ENCODE results near the gene PGD.
"Not testable (repeated sequence)": the region's sequence is repeated elsewhere in the genome, so short reads cannot be mapped to it uniquely, and the experiment has no call there.

PGD gene

DNA sequence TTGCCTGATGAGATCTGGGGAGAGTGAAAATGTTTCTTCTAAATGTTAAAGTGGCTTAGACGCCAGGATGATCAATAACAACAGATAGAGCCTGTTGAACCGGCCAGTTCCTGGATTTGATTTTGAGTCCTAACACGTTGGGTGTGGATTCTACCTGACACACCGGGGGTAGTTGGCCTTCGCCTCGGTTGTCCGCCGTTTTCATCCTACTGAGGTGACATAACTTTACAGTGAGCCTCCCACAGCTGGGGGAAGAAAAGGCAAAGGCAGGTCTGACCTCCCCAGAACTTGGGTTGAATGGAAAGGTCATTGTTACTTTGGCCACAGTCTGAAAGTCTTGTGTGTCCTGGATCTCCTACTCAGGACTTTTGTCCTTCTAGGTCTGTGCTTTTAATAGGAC is 1.1 kb downstream of the PGD start:
- DNase-seq, result no peak

GRCh38 chr1:10401281-10401680 is 2.4 kb downstream of the PGD start:
- no peak for DNase-seq

DNA sequence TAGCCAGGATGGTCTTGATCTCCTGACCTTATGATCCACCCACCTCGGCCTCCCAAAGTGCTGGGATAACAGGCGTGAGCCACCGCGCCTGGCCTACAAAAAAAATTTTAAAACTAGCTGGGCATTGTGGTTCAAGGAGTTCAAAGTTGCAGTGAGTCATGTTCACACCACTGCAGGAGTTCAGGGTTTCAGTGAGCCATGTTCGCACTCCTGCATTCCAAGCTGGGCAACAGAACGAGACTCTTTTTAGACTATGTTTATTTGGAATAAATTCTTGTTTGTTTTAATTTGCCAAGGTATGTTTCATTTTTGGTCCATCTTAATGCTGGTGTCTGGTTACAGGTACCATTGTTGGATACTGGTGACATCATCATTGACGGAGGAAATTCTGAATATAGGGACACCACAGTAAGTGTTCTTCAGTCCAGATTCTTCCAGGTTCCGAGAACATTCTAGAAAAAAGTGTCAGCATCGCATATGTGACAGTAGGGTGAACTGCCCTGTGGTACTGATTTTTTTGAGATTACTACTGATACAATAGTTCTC is 3.9 kb downstream of the PGD start:
- DNase-seq, result no peak

GRCh38 chr1:10407201-10407600 is 8.3 kb downstream of the PGD start:
- DNase-seq, result no peak

GRCh38 chr1:10415211-10415930 is 16.5 kb downstream of the PGD start:
- DNase-seq, result no peak

- DNase-seq, result not testable (repeated sequence)
These were observed 17.1 kb downstream of the PGD start for GRCh38 chr1:10415967-10416366.

GRCh38 chr1:10418741-10419140 is 19.9 kb downstream of the PGD start:
- DNase-seq, result not testable (repeated sequence)

GRCh38 chr1:10419351-10419750 is 20.5 kb downstream of the PGD start:
- no peak for DNase-seq

- no peak for DNase-seq
These were observed 22.8 kb downstream of the PGD start for GRCh38 chr1:10421637-10422036.

- no peak for DNase-seq
These were observed 25.2 kb downstream of the PGD start for GRCh38 chr1:10424034-10424433.

GRCh38 chr1:10424651-10425050 is 25.8 kb downstream of the PGD start:
- no peak for DNase-seq

DNA sequence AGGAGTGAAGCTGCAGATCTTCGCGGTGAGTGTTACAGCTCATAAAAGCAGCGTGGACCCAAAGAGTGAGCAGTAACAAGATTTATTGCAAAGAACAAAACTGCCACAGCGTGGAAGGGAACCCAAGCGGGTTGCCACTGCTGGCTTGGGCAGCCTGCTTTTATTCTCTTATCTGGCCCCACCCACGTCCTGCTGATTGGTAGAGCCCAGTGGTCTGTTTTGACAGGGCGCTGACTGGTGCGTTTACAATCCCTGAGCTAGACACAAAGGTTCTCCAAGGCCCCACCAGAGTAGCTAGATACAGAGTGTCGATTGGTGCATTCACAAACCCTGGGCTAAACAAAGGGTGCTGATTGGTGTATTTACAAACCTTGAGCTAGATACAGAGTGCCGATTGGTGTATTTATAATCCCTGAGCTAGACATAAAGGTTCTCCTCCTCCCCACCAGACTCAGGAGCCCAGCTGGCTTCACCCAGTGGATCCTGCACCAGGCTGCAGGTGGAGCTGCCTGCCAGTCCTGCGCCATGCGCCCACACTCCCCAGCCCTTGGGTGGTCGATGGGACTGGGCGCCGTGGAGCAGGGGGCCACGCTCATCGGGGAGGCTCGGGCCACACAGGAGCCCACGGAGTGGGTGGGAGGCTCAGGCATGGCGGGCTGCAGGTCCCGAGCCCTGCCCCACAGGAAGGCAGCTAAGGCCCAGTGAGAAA is 27.1 kb downstream of the PGD start:
- not testable (repeated sequence) for DNase-seq

DNA sequence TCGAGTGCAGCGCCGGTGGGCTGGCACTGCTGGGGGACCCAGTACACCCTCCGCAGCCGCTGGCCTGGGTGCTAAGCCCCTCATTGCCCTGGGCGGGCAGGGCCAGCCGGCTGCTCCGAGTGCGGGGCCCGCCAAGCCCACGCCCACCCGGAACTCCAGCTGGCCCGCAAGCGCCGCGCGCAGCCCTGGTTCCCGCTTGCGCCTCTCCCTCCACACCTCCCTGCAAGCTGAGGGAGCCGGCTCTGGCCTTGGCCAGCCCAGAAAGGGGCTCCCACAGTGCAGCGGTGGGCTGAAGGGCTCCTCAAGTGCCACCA is 27.6 kb downstream of the PGD start:
- DNase-seq, result not testable (repeated sequence)

DNA sequence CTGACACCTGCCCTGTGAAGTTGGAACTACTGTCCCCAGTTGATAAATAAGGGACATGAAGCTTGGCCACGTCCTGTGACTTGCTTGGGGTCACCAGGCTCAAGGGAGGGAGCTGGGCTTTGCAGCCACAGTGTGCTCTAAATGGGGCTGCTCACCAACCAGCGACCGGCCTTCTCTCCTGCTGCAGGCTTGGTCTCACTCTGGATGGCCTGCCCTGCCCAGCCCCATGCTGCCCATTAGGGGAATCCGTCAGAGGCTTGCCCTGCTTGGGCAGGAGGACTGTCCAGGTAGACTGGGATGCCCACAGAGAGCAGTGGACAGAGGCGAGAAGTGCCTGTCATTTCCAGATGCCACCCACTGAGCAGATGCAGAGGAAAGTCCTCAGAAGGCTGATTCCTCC is 30.1 kb downstream of the PGD start:
- no peak for DNase-seq

- no peak for DNase-seq
These were observed 31.0 kb downstream of the PGD start for GRCh38 chr1:10429868-10430215.

DNA sequence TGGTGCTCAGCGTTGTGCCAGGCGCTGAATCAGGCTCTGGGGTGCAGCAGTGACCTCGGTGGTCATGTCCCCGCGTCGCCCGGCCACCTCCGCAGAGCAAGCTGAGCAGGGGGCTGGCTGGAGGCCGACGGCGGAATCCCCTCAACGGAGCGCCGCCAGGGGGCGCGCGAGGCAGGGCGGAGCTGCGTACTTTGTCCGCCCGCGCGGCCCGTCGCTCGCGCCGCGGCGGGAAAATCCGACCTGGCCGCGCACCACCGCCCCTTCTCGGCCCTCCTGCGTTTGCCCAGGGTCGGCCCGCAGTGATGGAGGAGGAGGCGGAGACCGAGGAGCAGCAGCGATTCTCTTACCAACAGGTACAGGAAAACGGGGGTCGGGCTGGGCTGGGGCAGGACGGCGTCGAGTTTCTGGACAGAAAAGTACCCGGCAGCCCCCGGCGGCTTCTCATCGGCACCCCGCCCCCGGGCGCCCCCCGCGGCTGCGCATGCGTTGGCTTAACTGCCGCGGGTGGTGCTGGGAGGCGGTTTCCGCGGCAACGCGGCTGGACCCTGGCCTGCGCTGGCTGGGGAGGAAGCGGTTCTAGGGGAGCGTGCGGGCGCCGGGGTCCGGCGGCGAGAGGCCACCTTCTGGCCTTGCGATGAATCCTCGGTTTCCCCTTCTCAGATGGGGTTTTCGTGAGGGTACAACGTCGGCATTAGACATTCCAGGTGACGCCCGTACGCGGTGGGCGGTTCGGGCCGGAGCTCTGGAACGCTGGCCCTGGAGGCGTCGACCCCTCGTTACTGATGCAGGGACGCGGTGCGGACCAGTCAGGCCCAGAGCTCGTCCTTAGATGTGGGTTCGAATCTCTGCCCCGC is 31.6 kb downstream of the PGD start, which contains the start of gene CENPS:
Gene CENPS (plus strand): TSS at position 218 of the 854 bp plus-strand sequence. CDS start 85 bp downstream, at position 303.
- DNase-seq, result peak; percentile 64

- DNase-seq, result no peak
These were observed 32.3 kb downstream of the PGD start for GRCh38 chr1:10431070-10431730.

GRCh38 chr1:10432910-10433700 is 34.2 kb downstream of the PGD start:
- no peak for DNase-seq

DNA sequence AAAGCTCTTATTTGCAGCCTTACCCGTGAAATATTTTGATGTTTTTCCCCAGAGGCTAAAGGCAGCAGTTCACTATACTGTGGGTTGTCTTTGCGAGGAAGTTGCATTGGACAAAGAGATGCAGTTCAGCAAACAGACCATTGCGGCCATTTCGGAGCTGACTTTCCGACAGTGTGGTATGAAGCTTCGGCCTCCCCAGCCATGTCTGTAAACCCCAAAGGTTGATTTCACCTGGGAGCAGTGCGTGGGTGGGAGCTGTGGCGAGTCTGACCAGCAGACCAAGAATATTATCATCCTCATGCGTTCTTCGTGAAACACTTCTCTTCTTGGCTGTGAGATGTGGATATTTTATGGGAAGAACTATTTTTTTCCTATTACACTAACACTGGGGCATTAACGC is 34.9 kb downstream of the PGD start:
- DNase-seq, result no peak

DNA sequence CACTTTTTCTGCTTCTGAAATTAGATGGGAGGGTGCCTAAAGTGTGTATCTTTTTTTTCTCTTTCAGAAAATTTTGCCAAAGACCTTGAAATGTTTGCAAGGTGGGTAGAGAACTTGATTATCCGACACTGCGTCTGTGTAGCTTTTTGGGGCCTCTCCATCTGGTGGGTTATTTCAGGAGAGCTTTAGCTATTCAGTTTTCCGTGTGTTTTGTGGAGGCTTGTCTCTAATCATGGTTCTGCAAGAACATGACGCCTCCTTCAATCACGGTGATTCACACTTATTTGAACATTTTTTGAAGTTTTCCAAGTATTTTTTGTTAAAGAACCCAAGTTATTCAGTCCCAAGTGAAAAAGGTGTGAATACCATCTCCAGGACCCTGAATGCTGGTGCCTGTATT is 35.7 kb downstream of the PGD start:
- DNase-seq, result no peak

DNA sequence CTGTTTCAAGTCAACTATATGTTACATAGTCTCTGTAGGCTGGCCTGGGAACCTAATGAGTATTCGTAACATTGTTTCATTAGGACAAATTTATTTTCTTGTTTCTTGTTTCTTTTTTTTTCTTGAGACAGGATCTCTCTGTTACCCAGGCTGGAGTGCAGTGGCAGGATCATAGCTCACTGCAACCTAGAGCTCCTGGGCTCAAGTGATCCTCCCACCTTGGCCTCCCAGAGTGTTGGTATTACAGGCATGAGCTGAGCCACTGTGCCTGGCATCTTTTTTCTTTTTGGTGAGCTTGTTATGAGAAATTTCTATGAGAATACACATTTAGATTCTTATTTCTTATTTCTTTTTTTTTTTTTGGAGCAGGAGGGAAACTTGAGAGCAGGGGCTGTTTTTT is 38.2 kb downstream of the PGD start:
- no peak for DNase-seq

GRCh38 chr1:10438677-10439163 is 39.9 kb downstream of the PGD start:
- no peak for DNase-seq

Measured in SHP77 treated with DMSO at 0.1 percent for 48 hours (cell line).